Breast epithelium (tissue), 4 donors: ENCODE data around the gene HSPB2. TPM values are rescaled to one million over a fixed set of nuclear protein-coding genes. Genes with fewer than 3 reads are reported as not detected.

Experiments
- DNase-seq, 2 donors: peaks; one replicate each; pipeline ENCODE4 v3.0.0-alpha.2; 2019; ENCODE audit warnings: low spot score in 2 of 2
- H3K27ac ChIP-seq, 2 donors: fragments of 200-600 bp; sonication (generic) in 1 of 2; one replicate each; pipeline ENCODE4 v1.5.1; 2016 to 2019; ENCODE audit warnings: mild to moderate bottlenecking in 1 of 2
- H3K27me3 ChIP-seq, 2 donors: fragments of 200-600 bp; sonication (generic) in 1 of 2; one replicate each; pipeline versions ENCODE4 v1.5.1 to v1.6.0; 2017 to 2019; ENCODE audit warnings: control low read depth in 1 of 2, mild to moderate bottlenecking in 1 of 2
- H3K36me3 ChIP-seq: fragments of 200-600 bp; one replicate; pipeline ENCODE4 v1.5.1; 2019
- H3K4me1 ChIP-seq, 2 donors: fragments of 200-600 bp; sonication (generic); one replicate each; pipeline ENCODE4 v1.5.1; 2016 to 2019; ENCODE audit warnings: control low read depth in 1 of 2
- H3K4me3 ChIP-seq, 3 donors: fragments of 200-600 bp; sonication (generic); 1 replicate in 2 of 3; 2 replicates in 1 of 3; pipeline ENCODE4 v1.5.1; 2016 to 2019; ENCODE audit warnings: mild to moderate bottlenecking in 3 of 3, moderate library complexity in 2 of 3
- H3K9me3 ChIP-seq, 2 donors: fragments of 200-600 bp; sonication (generic) in 1 of 2; one replicate each; pipeline ENCODE4 v1.5.1; 2016 to 2019; ENCODE audit warnings: control low read depth in 1 of 2
- CTCF ChIP-seq, 3 donors: fragments of 450-650 bp; IDR thresholded peaks; one replicate each; pipeline ENCODE4 v1.5.1; 2016 to 2017; ENCODE audit warnings: antibody characterized with exemption in 3 of 3, mild to moderate bottlenecking in 3 of 3, moderate library complexity in 3 of 3
- POLR2A ChIP-seq: fragments of 450-650 bp; IDR thresholded peaks from one replicate; pipeline ENCODE4 v1.6.1; 2016; ENCODE audit warnings: antibody characterized with exemption, mild to moderate bottlenecking, moderate library complexity
- POLR2AphosphoS5 ChIP-seq, 3 donors: sonication (generic); formaldehyde crosslinking; IDR thresholded peaks; one replicate each; pipeline ENCODE4 v1.6.1; 2017; ENCODE audit warnings: antibody characterized with exemption in 3 of 3
- intact Hi-C: fragments of 100-400 bp; cut with DNase I; formaldehyde crosslinking; loops from one replicate; pipeline ENCODE4 v1.15.1; 2023; ENCODE audit warnings: low total_unique reads
- total RNA-seq, 3 donors: library from RNA; depleted of rRNA; stranded (reverse); fragments of >200 nt; gene quantifications; one replicate each; pipeline ENCODE4 v1.1.0, GENCODE V29; 2016

The HSPB2 gene
- total RNA-seq, 3 donors from 2014 or later, result 0.98 to 2.1 (median 1.2) TPM

DNA sequence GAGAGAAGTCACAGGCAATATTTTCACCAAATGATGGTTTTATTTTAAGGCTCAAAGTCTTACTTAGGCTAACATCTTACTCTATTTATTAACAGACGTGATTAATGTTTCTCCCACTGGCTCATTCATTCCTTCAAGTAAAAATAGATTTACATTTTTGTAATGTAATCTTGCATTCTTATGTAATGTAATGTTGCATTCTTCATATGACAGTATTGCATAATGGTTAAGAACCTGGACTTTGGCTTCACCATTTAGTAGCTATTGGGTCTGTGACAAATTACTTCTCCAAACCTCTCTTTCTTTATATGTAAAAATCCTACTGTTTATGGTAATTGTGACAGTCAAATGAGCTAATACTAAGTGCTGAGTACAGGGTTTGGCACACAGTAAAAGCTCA lies 21.3 kb downstream of the HSPB2 start:
- Histone ChIP-seq H3K36me3 (no peaks in the 10 kb centered on the region), H3K27me3 (no peaks in the 10 kb centered on the region), H3K27ac (no peak overlapping the region), H3K4me3 (no peak overlapping the region), H3K9me3 (no peaks in the 10 kb centered on the region), H3K4me1 (peaks cover 8 to 16% of the 10 kb centered on the region in 2 donors)
- no peak for TF ChIP-seq POLR2A
- no peak for TF ChIP-seq POLR2AphosphoS5 (IDR thresholded peaks at IDR 0.05)
- TF ChIP-seq CTCF (IDR thresholded peaks at IDR 0.05), result no peak
- DNase-seq, result no peak
- intact Hi-C loops, result no loop called here

DNA sequence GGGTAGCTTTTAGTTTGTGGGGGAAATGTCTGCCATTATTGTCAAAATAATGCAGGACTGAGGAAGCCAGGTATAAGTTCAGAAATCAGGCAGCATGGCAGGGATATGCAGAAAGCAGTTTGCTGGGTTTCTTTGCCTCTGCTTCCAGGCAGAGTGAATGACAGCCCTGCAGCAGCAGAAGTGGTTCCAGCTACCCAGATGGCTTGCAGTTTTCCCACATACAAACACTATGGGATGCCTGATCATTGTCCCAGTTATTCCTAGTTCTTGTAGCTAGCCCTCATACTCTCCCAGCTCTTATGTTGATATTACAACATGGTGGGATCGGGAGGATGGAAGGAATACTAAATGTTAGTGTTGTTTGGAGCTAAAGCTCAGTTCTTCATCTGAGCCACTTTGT lies 21.8 kb downstream of the HSPB2 start:
- DNase-seq, result no peak
- Histone ChIP-seq H3K9me3 (no peaks in the 10 kb centered on the region), H3K27ac (no peak overlapping the region), H3K27me3 (no peaks in the 10 kb centered on the region), H3K4me1 (peaks cover 8 to 16% of the 10 kb centered on the region in 2 donors), H3K36me3 (no peaks in the 10 kb centered on the region), H3K4me3 (no peak overlapping the region)
- intact Hi-C loops, result no loop called here
- TF ChIP-seq POLR2A (no peak), CTCF (IDR thresholded peaks at IDR 0.05) (no peak), POLR2AphosphoS5 (IDR thresholded peaks at IDR 0.05) (no peak)

DNA sequence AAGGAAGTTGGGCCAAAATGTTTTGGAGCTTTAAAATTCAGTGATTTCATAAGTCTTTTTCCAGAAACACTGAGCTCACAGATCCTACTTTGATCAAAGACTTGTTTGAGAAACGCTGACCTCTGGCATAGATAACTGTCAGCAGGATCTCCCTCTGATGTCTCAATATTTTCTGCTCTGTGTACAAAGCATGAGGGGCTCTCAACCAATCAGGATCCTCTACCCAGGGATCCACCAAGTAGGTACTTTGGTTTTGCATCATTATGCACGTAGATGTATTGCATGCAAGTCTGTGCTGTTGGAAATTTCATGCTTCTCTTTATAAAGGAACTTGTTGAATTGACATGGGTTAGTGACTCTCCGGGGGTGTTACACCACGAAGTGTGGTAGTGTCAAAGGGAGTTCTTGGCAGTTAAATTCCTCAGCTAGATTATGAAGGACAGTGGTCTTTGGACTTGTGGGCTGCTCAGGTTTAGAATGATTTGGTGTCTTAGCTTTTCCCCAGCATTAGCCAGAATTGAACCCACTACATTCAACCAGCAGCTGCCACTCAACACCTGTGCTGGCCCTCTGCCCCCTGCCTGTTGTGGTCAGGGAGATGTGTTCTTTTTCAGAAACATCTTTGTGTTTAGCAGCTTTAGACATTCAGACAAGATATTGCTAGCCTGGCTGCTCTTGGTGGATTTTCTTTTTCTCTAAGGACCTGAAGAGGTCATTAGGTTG lies 22.9 kb downstream of the HSPB2 start:
- Histone ChIP-seq H3K4me3 (no peak overlapping the region), H3K9me3 (no peaks in the 10 kb centered on the region), H3K36me3 (no peaks in the 10 kb centered on the region), H3K27ac (peak overlapping the region; percentile 45 to 69), H3K4me1 (peaks cover 8 to 16% of the 10 kb centered on the region in 2 donors), H3K27me3 (no peaks in the 10 kb centered on the region)
- DNase-seq, result no peak
- intact Hi-C loops, result no loop called here
- no peak for TF ChIP-seq CTCF (IDR thresholded peaks at IDR 0.05)
- TF ChIP-seq POLR2A, result no peak
- TF ChIP-seq POLR2AphosphoS5 (IDR thresholded peaks at IDR 0.05), result no peak

DNA sequence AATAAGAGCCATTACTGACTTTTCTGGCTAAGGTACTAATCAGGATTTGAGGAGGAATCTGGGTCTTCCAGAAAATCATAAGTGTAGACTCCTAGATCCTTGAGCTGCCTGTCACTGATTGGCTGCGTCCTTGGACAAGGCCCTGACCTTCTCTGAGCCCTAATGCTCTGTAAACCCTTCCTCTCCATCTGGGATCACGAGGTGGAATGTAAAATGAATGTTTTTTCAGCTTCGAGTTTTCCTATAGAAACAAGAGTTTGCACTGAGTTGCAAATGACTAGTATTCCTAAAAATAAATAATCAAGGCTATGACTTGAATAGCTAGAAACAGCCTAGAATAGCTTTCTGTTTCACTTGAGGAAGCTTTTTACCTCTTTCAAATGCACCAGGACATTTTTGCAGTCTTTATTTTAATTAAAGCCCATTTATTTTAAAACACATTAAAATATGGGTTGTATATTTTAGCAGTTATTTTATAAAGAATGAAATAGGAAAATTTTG lies 23.6 kb downstream of the HSPB2 start:
- H3K4me3 ChIP-seq, result peak overlapping the region; percentile 55 to 91 (median 83)

More for the DNA sequence above, 23.6 kb downstream of the HSPB2 start:
- intact Hi-C loops, result no loop called here
- no peaks in the 10 kb centered on the region for H3K36me3 ChIP-seq
- no peaks in the 10 kb centered on the region for H3K27me3 ChIP-seq
- H3K9me3 ChIP-seq, result no peaks in the 10 kb centered on the region
- TF ChIP-seq POLR2A, result no peak
- no peak for TF ChIP-seq CTCF (IDR thresholded peaks at IDR 0.05)
- no peak for TF ChIP-seq POLR2AphosphoS5 (IDR thresholded peaks at IDR 0.05)
- H3K27ac ChIP-seq, result peak overlapping the region; percentile 45 to 82
- DNase-seq, result no peak
- H3K4me1 ChIP-seq, result peaks cover 8 to 16% of the 10 kb centered on the region in 2 donors
